CD4-positive, alpha-beta T cell (primary cell): Measurements from ENCODE around the gene FLNC. TPM values are rescaled to one million over a fixed set of nuclear protein-coding genes. Genes with fewer than 3 reads are reported as not detected.

Source experiments
- ATAC-seq: fragments of 200-7000 bp; cut with Tn5 transposase; one replicate; pipeline ENCODE4 v1.10.0; 2022; ENCODE audit warnings: mild to moderate bottlenecking; ENCODE audit not compliant: poor library complexity
- CTCF ChIA-PET: fragments of 350-600 bp; sonication (Branson Sonifier 250); formaldehyde crosslinking; loops from one replicate; lab custom pipeline; 2021; ENCODE audit warnings: antibody characterized with exemption, inconsistent platforms; lab: Charles Lee
- POLR2A ChIA-PET: fragments of 350-600 bp; sonication (Branson Sonifier 250); formaldehyde crosslinking; loops from one replicate; lab custom pipeline; 2021; ENCODE audit warnings: antibody characterized with exemption, inconsistent platforms; lab: Charles Lee
- DNase-seq, 14 experiments: peaks; one replicate each; pipeline ENCODE4 v3.0.0-alpha.2; 2013 to 2020; ENCODE audit warnings: mixed read lengths in 2 of 14
- H3K27ac ChIP-seq, 2 donors: one replicate each; pipeline versions ENCODE4 v1.5.1 to v1.7.0; 2013; ENCODE audit warnings: low read length in 2 of 2, low read depth in 1 of 2, mild to moderate bottlenecking in 1 of 2
- H3K27me3 ChIP-seq, 2 experiments: 1 replicate in 1 of 2; 2 replicates in 1 of 2; pipeline versions ENCODE4 v1.6.1 to v1.7.0; 2013; ENCODE audit warnings: low read length in 2 of 2, control low read depth in 1 of 2, mild to moderate bottlenecking in 1 of 2, moderate library complexity in 1 of 2; ENCODE audit not compliant: insufficient read depth in 2 of 2, control insufficient read depth in 1 of 2
- H3K36me3 ChIP-seq: one replicate; pipeline ENCODE4 v1.6.1; 2013; ENCODE audit warnings: low read length, control low read depth; ENCODE audit not compliant: insufficient read depth
- H3K4me1 ChIP-seq: one replicate; pipeline ENCODE4 v1.6.1; 2013; ENCODE audit warnings: low read length, control low read depth; ENCODE audit not compliant: insufficient read depth
- H3K4me3 ChIP-seq: one replicate; pipeline ENCODE4 v1.5.1; 2013; ENCODE audit warnings: mild to moderate bottlenecking, low read length, moderate library complexity
- H3K9me3 ChIP-seq, 2 experiments: 1 replicate in 1 of 2; 2 replicates in 1 of 2; pipeline versions ENCODE4 v1.6.1 to v1.7.0; 2013; ENCODE audit warnings: low read length in 2 of 2, mild to moderate bottlenecking in 2 of 2, control low read depth in 1 of 2, moderate library complexity in 1 of 2; ENCODE audit not compliant: control insufficient read depth in 1 of 2, insufficient read depth in 1 of 2
- H3K27ac Mint-ChIP-seq: one replicate; pipeline ENCODE4 v1.8.0; 2020; ENCODE audit warnings: mixed read lengths
- H3K27me3 Mint-ChIP-seq: one replicate; pipeline ENCODE4 v1.8.0; 2021; ENCODE audit warnings: mixed read lengths
- H3K36me3 Mint-ChIP-seq: one replicate; pipeline ENCODE4 v1.8.0; 2021; ENCODE audit warnings: low read depth, mixed read lengths
- H3K4me1 Mint-ChIP-seq: one replicate; pipeline ENCODE4 v1.8.0; 2021; ENCODE audit warnings: low read depth, mixed read lengths
- H3K4me3 Mint-ChIP-seq: one replicate; pipeline ENCODE4 v1.8.0; 2020; ENCODE audit warnings: mild to moderate bottlenecking, mixed read lengths
- H3K9me3 Mint-ChIP-seq: one replicate; pipeline ENCODE4 v1.8.0; 2020; ENCODE audit warnings: mixed read lengths
- CTCF ChIP-seq: fragments of 200-600 bp; IDR thresholded peaks from one replicate; pipeline ENCODE4 v1.8.0; 2022; ENCODE audit warnings: antibody characterized with exemption, mild to moderate bottlenecking
- intact Hi-C, 2 experiments: fragments of 100-400 bp; cut with DNase I in 1 of 2; cut with micrococcal nuclease in 1 of 2; formaldehyde crosslinking; loops; one replicate each; pipeline versions ENCODE4 v1.15.1 to v1.9.0; 2023 to 2025; cut with DNase I, micrococcal nuclease
- polyA plus RNA-seq, 2 donors: library from polyadenylated mRNA; unstranded; fragments of 120-200 nt; gene quantifications; one replicate each; pipeline ENCODE4 v1.2.1, GENCODE V29; 2013
- total RNA-seq, 174 experiments: library from RNA in 2 of 174; stranded (reverse) in 2 of 174; gene quantifications; one replicate each; pipeline ENCODE4 v1.2.3 and lab custom pipeline; 2021 to 2026

The FLNC gene
- total RNA-seq = under 1 TPM; 0.06 to 0.08 TPM
- 0.01 TPM for polyA plus RNA-seq (2013, experiment 1 of 2)
- 14.6 TPM for polyA plus RNA-seq (2013, experiment 2 of 2)
- total RNA-seq (lab: John Stamatoyannopoulos, UW) = 0 to 0.70 (median 0.15) reads per million in 172 experiments

- H3K27me3 ChIP-seq = peaks cover 42 to 55% of the 10 kb centered on the region in 2 experiments
- peak in 11 of 14 experiments; percentile 15 to 60 (median 22) for DNase-seq
- ATAC-seq = peak; percentile 64
- Mint-ChIP-seq H3K4me3 (peak within 1 kb of the TSS; percentile 63), H3K4me1 (peaks cover 13% of the 10 kb centered on the region), H3K27ac (no peak within 1 kb of the TSS), H3K36me3 (no peaks in the 10 kb centered on the region), H3K27me3 (peaks cover 50% of the 10 kb centered on the region), H3K9me3 (no peaks in the 10 kb centered on the region)
- H3K4me1 ChIP-seq = peaks cover 26% of the 10 kb centered on the region
- no peaks in the 10 kb centered on the region for H3K36me3 ChIP-seq
- ChIA-PET CTCF (no interaction called here), POLR2A (interaction anchor here (0.6 to 1.0 kb wide), 2 partner anchors 39 to 92 kb away, joined by 3 read pairs; no protein-coding TSS in a partner anchor)
- H3K4me3 ChIP-seq = peak within 1 kb of the TSS; percentile 45
- H3K27ac ChIP-seq = no peak within 1 kb of the TSS
- H3K9me3 ChIP-seq = peaks cover 0 to 22% of the 10 kb centered on the region in 2 experiments
- TF ChIP-seq CTCF = no peak
- intact Hi-C loops = no loop called here
These were observed at the start of gene FLNC for GRCh38 chr7:128830231-128831177. FLNC (plus strand) TSS chr7:128830406; CDS start chr7:128830638, 232 bp downstream.

GRCh38 chr7:128781126-128781525 lies 49.1 kb upstream of the FLNC start:
- intact Hi-C loops = no loop called here
- H3K4me3 Mint-ChIP-seq = no peak overlapping the region
- POLR2A ChIA-PET = no interaction called here
- Histone ChIP-seq H3K9me3 (peaks cover 11 to 16% of the 10 kb centered on the region in 2 experiments), H3K27ac (no peak overlapping the region), H3K4me1 (no peaks in the 10 kb centered on the region), H3K36me3 (no peaks in the 10 kb centered on the region), H3K4me3 (no peak overlapping the region), H3K27me3 (no peaks in the 10 kb centered on the region)
- ATAC-seq (no peak), DNase-seq (no peak)
- no peak for TF ChIP-seq CTCF
- H3K9me3 Mint-ChIP-seq = peaks cover 7% of the 10 kb centered on the region
- H3K4me1 Mint-ChIP-seq = no peaks in the 10 kb centered on the region
- no peaks in the 10 kb centered on the region for H3K27me3 Mint-ChIP-seq
- H3K36me3 Mint-ChIP-seq = no peaks in the 10 kb centered on the region
- CTCF ChIA-PET = interaction anchor here (0.6 to 1.5 kb wide), 3 partner anchors 14 to 30 kb away, joined by 3 read pairs; no protein-coding TSS in a partner anchor
- H3K27ac Mint-ChIP-seq = no peak overlapping the region

- H3K27ac Mint-ChIP-seq = no peak overlapping the region
- Histone ChIP-seq H3K4me1 (no peaks in the 10 kb centered on the region), H3K4me3 (no peak overlapping the region), H3K9me3 (peaks cover 10 to 11% of the 10 kb centered on the region in 2 experiments), H3K27me3 (no peaks in the 10 kb centered on the region), H3K27ac (no peak overlapping the region), H3K36me3 (no peaks in the 10 kb centered on the region)
- intact Hi-C loops = no loop called here
- no peak for ATAC-seq
- H3K36me3 Mint-ChIP-seq = no peaks in the 10 kb centered on the region
- TF ChIP-seq CTCF = no peak
- H3K4me3 Mint-ChIP-seq = no peak overlapping the region
- ChIA-PET POLR2A (no interaction called here), CTCF (interaction anchor here (0.7 kb wide), 1 partner anchor 25 kb away, joined by 3 read pairs; no protein-coding TSS in a partner anchor)
- H3K9me3 Mint-ChIP-seq = peaks cover 4% of the 10 kb centered on the region
- H3K4me1 Mint-ChIP-seq = no peaks in the 10 kb centered on the region
- no peak for DNase-seq
- no peaks in the 10 kb centered on the region for H3K27me3 Mint-ChIP-seq
These were observed 48.4 kb upstream of the FLNC start for GRCh38 chr7:128781851-128782250.
